Measurements from ENCODE around the gene FNDC7. TPM values are rescaled to one million over a fixed set of nuclear protein-coding genes. Genes with fewer than 3 reads are reported as not detected.
"Not testable (repeated sequence)": the region's sequence is repeated elsewhere in the genome, so short reads cannot be mapped to it uniquely, and the experiment has no call there.

Gene FNDC7
- polyA plus RNA-seq, 1 experiment = not detected

DNA sequence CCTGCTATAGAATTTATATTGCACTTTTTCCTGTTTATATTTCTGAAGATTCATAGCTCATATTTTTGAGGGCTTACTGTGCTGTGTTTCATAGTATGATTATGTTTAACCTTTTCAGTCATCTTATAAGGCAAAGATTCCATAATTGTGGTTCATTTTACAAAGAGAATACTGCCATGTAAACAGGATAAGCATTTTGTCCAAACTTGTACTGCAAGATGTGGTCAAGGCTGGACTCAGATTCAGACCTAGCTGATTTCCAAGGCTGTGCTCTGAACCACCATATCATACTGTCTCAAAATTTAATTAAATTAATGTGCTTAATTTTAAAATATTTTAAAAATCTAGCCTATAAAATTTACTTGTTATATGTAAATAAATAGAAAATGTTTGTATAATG, 65.1 kb downstream of the FNDC7 start:
- no peak overlapping the region for H3K4me3 ChIP-seq (ENCODE audit: low read depth, low read length)
- POLR2A ChIA-PET = no interaction called here
- CTCF ChIA-PET = interaction anchor here (0.7 kb wide), 1 partner anchor 13 kb away, joined by 4 read pairs; no protein-coding TSS in a partner anchor
- DNase-seq (ENCODE audit: low read depth) = no peak
- H3K36me3 ChIP-seq (ENCODE audit: control insufficient read depth, insufficient read depth, low read length) = peaks cover 4% of the 10 kb centered on the region
- TF ChIP-seq, protein P1, sequence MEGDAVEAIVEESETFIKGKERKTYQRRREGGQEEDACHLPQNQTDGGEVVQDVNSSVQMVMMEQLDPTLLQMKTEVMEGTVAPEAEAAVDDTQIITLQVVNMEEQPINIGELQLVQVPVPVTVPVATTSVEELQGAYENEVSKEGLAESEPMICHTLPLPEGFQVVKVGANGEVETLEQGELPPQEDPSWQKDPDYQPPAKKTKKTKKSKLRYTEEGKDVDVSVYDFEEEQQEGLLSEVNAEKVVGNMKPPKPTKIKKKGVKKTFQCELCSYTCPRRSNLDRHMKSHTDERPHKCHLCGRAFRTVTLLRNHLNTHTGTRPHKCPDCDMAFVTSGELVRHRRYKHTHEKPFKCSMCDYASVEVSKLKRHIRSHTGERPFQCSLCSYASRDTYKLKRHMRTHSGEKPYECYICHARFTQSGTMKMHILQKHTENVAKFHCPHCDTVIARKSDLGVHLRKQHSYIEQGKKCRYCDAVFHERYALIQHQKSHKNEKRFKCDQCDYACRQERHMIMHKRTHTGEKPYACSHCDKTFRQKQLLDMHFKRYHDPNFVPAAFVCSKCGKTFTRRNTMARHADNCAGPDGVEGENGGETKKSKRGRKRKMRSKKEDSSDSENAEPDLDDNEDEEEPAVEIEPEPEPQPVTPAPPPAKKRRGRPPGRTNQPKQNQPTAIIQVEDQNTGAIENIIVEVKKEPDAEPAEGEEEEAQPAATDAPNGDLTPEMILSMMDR (IDR thresholded peaks at IDR 0.05; ENCODE audit: insufficient read depth, low read depth, low read length) = no peak
- H3K27me3 ChIP-seq (ENCODE audit: control insufficient read depth, insufficient read depth, low read length) = no peaks in the 10 kb centered on the region

DNA sequence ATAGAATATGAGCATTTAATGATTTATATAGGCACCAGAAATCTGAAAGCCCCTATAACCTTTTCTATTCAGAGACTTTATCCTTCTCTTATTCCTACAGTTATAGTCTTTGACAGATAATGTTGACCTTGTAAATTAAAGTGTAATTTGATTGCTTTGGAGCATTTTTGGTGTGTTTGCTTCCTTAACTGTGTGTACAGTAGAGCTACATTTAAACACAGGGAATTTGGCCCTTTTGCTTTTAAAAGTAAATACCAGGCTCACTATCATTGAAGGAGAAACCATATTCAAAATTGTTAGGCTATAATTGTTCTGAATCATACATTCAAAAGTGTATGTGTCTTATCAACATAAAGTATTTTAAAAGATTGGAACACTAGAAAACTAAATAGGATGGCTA, 66.7 kb downstream of the FNDC7 start:
- Histone ChIP-seq H3K27me3 (ENCODE audit: control insufficient read depth, insufficient read depth, low read length) (no peaks in the 10 kb centered on the region), H3K36me3 (ENCODE audit: control insufficient read depth, insufficient read depth, low read length) (peaks cover 3% of the 10 kb centered on the region; the same call in 1 of the 2 replicates), H3K4me3 (ENCODE audit: low read depth, low read length) (no peak overlapping the region)
- CTCF ChIA-PET = interaction anchor here (1.4 to 1.6 kb wide), 2 partner anchors 10 to 115 kb away, joined by 3 read pairs; no protein-coding TSS in a partner anchor
- TF ChIP-seq, protein P1 (IDR thresholded peaks at IDR 0.05; ENCODE audit: insufficient read depth, low read depth, low read length) = no peak
- POLR2A ChIA-PET = no interaction called here
- no peak for DNase-seq (ENCODE audit: low read depth)

DNA sequence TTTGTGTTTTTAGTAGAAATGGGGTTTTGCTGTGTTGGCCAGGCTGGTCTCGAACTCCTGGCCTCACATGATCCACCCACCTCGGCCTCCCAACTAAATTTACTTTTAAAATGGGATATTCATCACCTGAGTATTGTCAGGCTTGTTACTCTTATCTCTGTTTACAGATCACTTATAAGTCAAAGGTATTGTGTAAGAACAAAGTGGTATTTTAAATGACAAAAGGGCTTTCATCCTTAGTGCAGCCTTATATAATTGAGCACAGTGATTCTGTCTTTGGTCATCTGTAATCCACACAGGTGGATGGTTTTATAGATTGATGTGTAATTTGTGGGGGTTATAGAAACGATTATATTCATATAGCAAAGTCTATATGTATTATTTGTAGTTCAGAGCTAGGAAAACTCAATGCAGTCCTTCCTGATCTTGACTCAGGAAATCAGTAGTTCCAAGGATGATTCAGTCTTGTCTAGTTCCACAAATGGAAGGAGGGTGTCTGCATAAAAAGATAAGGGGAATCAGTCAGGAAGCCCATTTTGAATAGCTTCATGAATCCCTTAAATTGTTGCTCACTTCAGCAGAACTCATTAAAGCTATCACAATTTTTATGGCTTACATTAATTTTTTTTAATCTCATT, 68.3 kb downstream of the FNDC7 start:
- CTCF ChIA-PET = interaction anchor here (0.7 to 1.7 kb wide), 3 partner anchors 23 to 117 kb away, joined by 3 read pairs; no protein-coding TSS in a partner anchor
- POLR2A ChIA-PET = no interaction called here

DNA sequence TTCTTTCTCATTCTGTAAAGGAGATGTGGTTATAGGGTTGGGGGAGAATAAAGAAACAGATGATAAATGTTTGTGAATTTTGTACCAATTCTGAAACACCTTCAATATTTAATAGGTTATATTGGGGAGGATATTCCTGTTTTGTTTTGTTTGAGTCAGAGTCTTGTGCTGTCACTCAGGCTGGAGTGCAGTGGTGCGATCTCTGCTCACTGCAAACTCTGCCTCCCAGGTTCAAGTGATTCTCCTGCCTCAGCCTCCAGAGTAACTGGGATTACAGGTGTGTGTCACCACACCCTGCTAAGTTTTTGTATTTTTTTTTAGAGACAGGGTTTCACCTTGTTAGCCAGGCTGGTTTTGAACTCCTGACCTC, 68.9 kb downstream of the FNDC7 start:
- DNase-seq (ENCODE audit: low read depth); POLR2A ChIA-PET; H3K36me3 ChIP-seq (ENCODE audit: control insufficient read depth, insufficient read depth, low read length); H3K27me3 ChIP-seq (ENCODE audit: control insufficient read depth, insufficient read depth, low read length); H3K4me3 ChIP-seq (ENCODE audit: low read depth, low read length): not testable (repeated sequence)
- CTCF ChIA-PET = interaction anchor here (1.7 kb wide), 1 partner anchor 116 kb away, joined by 3 read pairs; no protein-coding TSS in a partner anchor

More for the DNA sequence above, 68.3 kb downstream of the FNDC7 start:
- H3K4me3 ChIP-seq (ENCODE audit: low read depth, low read length) = no peak overlapping the region
- H3K36me3 ChIP-seq (ENCODE audit: control insufficient read depth, insufficient read depth, low read length) = peaks cover 5% of the 10 kb centered on the region
- no peak for DNase-seq (ENCODE audit: low read depth)
- no peaks in the 10 kb centered on the region for H3K27me3 ChIP-seq (ENCODE audit: control insufficient read depth, insufficient read depth, low read length)
- TF ChIP-seq, protein P1 (IDR thresholded peaks at IDR 0.05; ENCODE audit: insufficient read depth, low read depth, low read length) = no peak

DNA sequence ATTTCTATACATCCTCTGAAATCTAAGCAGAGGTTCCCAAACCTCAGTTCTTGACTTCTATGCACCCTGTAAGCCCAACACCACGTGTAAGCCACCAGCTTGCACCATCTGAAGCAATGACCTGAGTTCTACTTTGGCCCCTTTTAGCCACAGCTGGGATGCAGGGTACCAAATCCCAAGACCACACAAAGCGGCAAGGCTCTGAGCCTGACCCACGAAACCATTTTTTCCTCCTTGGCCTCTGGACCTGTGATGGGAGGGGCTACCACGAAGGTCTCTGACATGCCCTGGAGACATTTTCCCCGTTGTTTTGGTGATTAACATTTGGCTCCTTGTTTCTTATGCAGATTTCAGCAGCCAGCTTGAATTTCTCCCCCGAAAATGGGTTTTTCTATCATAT, 72.6 kb downstream of the FNDC7 start:
- CTCF ChIA-PET = interaction anchor here (0.6 kb wide), 1 partner anchor 176 kb away, joined by 3 read pairs; no protein-coding TSS in a partner anchor
- no peak for DNase-seq (ENCODE audit: low read depth)
- POLR2A ChIA-PET = no interaction called here
- TF ChIP-seq, protein P1 (IDR thresholded peaks at IDR 0.05; ENCODE audit: insufficient read depth, low read depth, low read length) = no peak
- Histone ChIP-seq H3K27me3 (ENCODE audit: control insufficient read depth, insufficient read depth, low read length) (no peaks in the 10 kb centered on the region), H3K4me3 (ENCODE audit: low read depth, low read length) (no peak overlapping the region), H3K36me3 (ENCODE audit: control insufficient read depth, insufficient read depth, low read length) (peaks cover 4% of the 10 kb centered on the region)

DNA sequence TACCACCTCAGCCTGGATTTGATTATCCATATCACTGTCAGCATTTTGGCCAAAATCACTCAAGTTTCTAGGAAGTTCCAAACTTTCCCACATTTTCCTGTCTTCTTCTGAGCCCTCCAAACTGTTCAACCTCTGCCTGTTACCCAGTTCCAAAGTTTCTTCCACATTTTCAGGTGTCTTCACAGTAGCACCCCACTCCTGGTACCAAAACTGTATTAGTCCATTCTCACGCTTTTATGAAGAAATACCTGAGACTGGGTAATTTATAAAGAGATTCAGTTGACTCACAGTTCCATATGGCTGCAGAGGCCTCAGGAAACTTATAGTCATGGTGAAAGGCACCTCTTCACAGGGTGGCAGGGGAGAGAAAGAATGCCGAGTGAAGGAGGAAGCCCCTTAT, 73.2 kb downstream of the FNDC7 start:
- no peak for DNase-seq (ENCODE audit: low read depth)
- ChIA-PET CTCF (no interaction called here), POLR2A (no interaction called here)
- Histone ChIP-seq H3K4me3 (ENCODE audit: low read depth, low read length) (no peak overlapping the region), H3K36me3 (ENCODE audit: control insufficient read depth, insufficient read depth, low read length) (peaks cover 4% of the 10 kb centered on the region), H3K27me3 (ENCODE audit: control insufficient read depth, insufficient read depth, low read length) (no peaks in the 10 kb centered on the region)
- TF ChIP-seq, protein P1 (IDR thresholded peaks at IDR 0.05; ENCODE audit: insufficient read depth, low read depth, low read length) = no peak
